AG09309 (cell line): ENCODE measurements around the gene C13orf46.
"Not testable (repeated sequence)": the region's sequence is repeated elsewhere in the genome, so short reads cannot be mapped to it uniquely, and the experiment has no call there.

ENCODE experiments used
- DNase-seq: peaks from one replicate; pipeline ENCODE4 v3.0.0-alpha.2; 2010; ENCODE audit warnings: low read depth
- H3K4me3 ChIP-seq: 2 replicates; pipeline ENCODE4 v1.5.1; 2011; ENCODE audit warnings: mild to moderate bottlenecking, low read depth, low read length, moderate library complexity; ENCODE audit not compliant: control insufficient read depth
- TF ChIP-seq, protein P1 (sequence below): IDR thresholded peaks from 2 replicates; pipeline ENCODE4 v1.5.1; 2011; ENCODE audit warnings: mild to moderate bottlenecking, low read depth, low read length, inconsistent platforms; ENCODE audit not compliant: insufficient read depth, control insufficient read depth; ENCODE audit errors: missing control alignments

C13orf46 gene

DNA sequence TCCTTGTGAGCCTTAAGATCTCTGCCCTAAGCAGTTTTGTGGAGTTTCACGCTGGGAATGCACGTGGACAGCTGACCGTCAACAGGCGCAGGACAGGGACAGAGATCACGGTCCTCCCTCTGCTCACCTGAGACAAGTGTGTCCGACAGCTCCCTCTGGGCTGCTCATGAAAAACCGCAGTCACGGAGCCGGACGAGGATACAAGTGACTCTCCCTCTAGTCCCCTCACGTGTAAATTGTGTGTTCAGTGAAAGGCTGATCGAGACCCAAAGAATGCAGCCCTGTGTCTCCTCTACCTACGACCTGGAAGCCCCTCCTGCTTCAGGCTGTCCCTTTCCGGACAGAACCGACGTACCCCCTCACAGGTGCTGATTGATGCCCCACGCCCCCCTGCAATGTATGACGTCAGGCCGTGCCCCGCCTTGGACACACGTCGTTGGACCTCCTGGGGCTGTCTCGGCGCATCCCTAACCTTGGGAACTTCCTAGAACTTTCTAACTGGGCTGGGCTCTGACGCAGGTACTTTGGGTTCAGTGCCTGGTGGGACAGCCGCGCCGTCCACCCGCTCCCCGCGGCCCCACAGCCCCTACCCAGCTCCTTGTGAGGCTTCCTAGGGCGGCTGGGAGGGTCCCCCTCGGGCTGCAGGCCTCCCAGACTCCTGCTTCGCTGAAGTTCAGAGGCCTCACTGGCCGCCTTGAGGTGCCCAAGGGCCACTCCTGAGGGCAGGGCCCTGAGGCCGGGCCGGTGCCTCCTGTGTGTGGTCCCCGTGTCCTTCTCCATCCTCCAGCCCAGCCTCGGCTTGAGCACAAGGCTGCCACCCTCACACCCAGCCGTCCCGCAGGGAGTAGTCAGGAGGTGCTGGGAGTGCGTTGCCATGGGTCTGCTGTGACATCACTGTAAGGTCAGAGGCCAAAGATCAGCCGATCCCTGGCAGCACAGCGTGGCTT lies at the start of gene C13orf46:
C13orf46 (minus strand) TSS at position 859 of the 947 bp plus-strand sequence; CDS start at position 780, 79 bp downstream.
- no peak within 1 kb of the TSS for H3K4me3 ChIP-seq
- TF ChIP-seq, protein P1, sequence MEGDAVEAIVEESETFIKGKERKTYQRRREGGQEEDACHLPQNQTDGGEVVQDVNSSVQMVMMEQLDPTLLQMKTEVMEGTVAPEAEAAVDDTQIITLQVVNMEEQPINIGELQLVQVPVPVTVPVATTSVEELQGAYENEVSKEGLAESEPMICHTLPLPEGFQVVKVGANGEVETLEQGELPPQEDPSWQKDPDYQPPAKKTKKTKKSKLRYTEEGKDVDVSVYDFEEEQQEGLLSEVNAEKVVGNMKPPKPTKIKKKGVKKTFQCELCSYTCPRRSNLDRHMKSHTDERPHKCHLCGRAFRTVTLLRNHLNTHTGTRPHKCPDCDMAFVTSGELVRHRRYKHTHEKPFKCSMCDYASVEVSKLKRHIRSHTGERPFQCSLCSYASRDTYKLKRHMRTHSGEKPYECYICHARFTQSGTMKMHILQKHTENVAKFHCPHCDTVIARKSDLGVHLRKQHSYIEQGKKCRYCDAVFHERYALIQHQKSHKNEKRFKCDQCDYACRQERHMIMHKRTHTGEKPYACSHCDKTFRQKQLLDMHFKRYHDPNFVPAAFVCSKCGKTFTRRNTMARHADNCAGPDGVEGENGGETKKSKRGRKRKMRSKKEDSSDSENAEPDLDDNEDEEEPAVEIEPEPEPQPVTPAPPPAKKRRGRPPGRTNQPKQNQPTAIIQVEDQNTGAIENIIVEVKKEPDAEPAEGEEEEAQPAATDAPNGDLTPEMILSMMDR, result no peak
- no peak for DNase-seq

DNA sequence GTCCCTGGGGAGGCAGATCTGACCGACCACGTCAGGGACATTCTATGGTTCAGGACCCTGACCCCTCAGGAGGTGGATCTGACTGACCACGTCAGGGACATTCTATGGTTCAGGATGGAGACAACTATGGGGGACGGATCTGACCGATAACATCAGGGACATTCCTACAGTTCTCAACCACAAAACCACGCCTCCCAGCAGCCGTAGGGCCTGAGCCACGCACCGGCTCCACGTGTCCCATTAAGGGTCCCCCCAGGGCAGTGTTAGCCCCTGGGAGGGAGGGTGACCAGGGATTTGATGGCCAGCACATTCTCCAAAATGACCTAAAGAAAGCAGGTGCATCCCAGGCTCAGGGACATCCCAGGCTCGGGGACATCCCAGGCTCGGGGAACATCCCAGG lies 49.0 kb upstream of the C13orf46 start:
- H3K4me3 ChIP-seq, result no peak overlapping the region
- TF ChIP-seq, protein P1, result no peak
- no peak for DNase-seq

DNA sequence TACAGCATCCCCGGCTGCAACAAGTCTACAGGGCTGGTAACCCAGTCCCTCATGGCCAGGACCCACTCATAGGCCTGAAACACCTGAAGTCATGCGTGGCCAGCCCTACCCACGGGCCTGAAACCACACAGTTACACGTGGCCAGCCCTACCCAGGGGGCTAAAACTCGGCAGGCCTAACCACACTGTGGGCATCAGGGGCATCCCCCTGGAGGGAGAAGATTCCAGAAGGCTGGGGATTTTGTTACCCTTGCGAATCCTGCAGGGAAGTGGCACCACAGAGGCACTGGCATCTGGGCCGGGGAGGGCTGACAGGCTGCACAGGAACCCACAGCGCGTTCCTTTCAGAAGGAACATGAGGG lies 48.4 kb upstream of the C13orf46 start:
- no peak for DNase-seq
- no peak overlapping the region for H3K4me3 ChIP-seq
- TF ChIP-seq, protein P1, result no peak

DNA sequence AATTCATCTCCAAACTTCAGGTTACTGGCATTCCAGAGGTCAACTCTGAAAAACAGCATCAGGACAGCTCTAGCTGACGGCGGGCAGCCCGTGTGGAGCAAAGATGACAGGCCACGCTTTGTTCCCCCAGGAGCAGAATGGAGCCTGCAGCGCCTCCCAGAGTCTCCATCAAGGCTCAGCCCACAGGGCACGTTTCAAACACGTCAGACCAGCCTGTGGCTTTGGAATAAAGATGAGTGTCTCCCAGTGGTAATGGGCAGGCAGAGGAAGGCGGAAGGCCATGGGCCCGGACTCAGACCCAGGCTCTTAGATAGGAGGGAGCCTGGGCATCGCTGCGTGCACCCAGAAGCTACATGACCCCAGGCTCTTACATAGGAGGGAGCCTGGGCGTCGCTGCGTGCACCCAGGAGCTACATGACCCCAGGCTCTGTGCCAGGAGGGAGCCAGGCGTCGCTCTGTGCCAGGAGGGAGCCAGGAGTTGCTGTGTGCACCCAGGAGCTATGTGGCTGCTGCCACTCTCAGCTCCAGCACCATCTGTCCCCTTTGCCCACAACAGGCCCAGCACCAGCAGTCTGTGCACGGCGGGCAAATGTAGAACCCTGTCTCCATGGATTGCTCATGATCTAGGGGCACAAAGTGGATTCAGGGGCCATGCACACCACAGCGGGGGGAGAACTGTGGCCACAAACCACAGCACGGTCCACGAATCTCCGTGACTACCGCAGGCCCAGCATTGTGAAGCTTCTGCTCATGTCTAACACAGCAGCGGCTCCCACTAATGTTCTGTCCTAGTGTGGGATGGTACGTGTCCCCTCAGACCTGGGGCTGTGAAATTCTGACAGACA lies 47.8 kb upstream of the C13orf46 start:
- TF ChIP-seq, protein P1, result no peak
- H3K4me3 ChIP-seq, result no peak overlapping the region
- no peak for DNase-seq

DNA sequence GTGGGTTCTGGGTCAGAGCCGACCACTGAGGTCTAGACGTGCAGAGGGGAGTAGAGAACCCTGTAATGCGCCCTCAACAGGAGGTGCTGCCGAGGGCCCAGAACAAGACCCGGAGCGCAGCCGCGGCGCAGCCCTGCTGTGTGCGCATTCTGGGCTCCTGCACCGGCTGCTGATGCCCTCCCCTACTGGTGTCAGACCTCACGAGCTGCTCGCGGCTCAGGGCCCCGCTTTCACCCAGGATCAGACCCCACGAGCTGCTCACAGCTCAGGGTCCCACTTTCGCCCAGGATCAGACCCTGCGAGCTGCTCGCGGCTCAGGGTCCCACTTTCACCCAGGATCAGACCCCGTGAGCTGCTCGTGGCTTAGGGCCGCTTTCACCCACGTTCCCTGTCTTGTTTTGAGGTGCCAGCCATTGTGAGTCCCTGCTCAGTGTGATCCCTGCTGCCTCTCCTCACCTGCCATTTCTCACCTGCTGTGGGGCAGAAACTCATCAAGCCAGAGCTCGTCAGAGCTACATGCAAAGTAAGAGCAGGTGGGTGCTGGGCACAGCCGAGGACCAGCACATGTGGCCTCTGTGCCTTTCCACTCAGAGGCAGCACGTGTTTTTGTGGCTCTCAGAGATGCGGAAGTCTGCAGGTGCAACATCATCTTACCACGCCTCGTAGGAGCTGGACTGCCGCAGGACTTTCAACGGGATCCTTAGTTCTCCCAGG lies 47.0 kb upstream of the C13orf46 start:
- H3K4me3 ChIP-seq, result no peak overlapping the region
- no peak for DNase-seq
- TF ChIP-seq, protein P1, result no peak

DNA sequence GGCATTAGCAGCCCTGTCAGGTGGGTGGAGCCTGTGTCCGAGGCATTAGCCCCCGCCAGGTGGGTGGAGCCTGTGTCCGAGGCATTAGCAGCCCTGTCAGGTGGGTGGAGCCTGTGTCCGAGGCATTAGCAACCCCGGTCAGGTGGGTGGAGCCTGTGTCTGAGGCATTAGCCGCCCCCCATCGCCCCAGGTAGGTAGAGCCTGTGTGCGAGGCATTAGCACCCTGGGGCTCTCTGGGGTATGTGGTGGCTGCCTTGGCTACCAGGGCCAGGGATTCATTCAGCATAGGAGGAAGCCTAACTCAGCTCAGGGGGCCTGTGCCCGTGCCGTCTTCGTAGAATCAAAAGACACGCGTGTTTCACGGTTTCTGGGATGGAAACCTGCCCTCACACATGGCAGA lies 46.3 kb upstream of the C13orf46 start:
- DNase-seq, H3K4me3 ChIP-seq: not testable (repeated sequence)
